Measurements from ENCODE around the gene FBXW5.

The FBXW5 gene

DNA sequence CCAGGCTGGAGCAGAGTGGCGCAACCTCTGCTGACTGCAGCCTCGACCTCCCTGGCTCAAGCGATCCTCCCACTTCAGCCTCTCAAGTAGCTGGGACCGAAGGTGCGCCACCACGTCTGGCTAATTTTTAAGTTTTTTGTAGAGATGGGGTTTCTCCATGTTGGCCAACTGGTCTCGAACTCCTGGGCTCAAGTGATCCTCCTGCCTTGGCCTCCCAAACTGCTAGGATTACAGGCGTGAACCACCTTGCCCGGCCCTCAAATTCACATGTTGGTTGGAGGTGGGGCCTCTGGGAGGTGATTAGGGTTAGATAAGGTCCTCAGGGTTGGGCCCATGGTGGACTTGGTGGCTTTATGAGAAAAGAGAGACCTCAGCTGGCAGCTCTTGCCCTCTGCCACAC, 17.6 kb upstream of the FBXW5 start:
- no peak overlapping the region for H3K4me3 ChIP-seq (ENCODE audit: low read depth, low read length)
- TF ChIP-seq, protein P1, sequence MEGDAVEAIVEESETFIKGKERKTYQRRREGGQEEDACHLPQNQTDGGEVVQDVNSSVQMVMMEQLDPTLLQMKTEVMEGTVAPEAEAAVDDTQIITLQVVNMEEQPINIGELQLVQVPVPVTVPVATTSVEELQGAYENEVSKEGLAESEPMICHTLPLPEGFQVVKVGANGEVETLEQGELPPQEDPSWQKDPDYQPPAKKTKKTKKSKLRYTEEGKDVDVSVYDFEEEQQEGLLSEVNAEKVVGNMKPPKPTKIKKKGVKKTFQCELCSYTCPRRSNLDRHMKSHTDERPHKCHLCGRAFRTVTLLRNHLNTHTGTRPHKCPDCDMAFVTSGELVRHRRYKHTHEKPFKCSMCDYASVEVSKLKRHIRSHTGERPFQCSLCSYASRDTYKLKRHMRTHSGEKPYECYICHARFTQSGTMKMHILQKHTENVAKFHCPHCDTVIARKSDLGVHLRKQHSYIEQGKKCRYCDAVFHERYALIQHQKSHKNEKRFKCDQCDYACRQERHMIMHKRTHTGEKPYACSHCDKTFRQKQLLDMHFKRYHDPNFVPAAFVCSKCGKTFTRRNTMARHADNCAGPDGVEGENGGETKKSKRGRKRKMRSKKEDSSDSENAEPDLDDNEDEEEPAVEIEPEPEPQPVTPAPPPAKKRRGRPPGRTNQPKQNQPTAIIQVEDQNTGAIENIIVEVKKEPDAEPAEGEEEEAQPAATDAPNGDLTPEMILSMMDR (IDR thresholded peaks at IDR 0.05; ENCODE audit: control insufficient read depth, extremely low read depth, insufficient read depth): no peak
- DNase-seq (ENCODE audit: low read depth): no peak

DNA sequence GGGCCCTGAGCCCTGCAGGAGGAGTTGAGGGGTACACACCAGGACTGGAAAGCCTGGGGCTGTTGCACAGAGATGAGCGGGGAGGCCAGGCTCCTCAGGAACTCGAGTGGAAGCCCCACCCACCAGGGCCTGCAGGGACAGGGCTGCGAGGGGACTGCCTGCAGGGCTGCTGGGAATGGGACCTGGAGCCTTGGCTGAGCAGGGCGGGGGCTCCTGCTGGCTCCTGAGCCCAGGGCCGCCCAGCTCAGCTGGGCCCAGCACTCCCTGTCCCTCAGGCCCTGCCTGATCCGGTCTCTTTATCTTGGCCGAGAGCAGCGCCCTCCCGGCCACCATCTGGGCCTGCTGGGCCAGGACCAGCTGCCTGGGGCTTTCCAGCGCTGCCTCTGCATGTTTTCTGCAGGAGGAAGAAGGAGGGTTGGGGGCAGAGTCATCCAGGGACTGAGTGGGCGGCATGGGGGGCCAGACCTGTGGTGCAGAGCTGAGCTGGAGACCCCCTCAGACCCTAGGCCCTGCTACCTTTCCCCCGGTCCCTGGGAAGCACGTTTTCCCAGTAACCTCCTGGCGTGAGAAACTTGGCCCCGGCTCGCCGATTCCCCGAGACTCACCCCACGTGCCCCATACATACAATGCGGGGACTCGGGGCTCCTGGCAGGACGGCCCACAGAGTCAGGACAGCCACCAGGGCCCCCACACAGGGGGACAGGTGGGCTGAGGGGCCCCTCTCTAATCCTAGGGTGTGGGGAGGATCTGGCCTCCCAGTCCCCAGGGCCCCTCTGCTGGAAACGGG, 16.9 kb upstream of the FBXW5 start:
- DNase-seq (ENCODE audit: low read depth): no peak
- TF ChIP-seq, protein P1 (IDR thresholded peaks at IDR 0.05; ENCODE audit: control insufficient read depth, extremely low read depth, insufficient read depth): no peak

DNA sequence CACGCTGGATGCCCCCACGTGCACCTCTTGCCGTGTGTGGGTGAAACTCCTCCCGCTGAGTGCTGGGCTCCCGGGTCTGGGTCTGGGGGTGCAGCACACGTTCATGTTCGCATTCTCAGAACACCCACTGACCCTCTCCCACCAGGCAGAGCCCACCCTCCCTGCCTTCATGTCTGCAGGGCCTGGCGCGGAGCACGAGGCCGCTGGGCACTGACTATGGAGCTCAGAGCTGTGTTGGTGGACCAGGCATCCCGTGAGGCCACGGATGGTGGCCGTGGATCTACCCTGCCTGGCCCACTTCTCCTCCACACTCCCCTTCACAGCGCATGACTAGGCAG, 16.4 kb upstream of the FBXW5 start:
- DNase-seq (ENCODE audit: low read depth): no peak
- TF ChIP-seq, protein P1 (IDR thresholded peaks at IDR 0.05; ENCODE audit: control insufficient read depth, extremely low read depth, insufficient read depth): no peak
- H3K4me3 ChIP-seq (ENCODE audit: low read depth, low read length): no peak overlapping the region

More for the DNA sequence above, 16.9 kb upstream of the FBXW5 start:
- no peak overlapping the region for H3K4me3 ChIP-seq (ENCODE audit: low read depth, low read length)

DNA sequence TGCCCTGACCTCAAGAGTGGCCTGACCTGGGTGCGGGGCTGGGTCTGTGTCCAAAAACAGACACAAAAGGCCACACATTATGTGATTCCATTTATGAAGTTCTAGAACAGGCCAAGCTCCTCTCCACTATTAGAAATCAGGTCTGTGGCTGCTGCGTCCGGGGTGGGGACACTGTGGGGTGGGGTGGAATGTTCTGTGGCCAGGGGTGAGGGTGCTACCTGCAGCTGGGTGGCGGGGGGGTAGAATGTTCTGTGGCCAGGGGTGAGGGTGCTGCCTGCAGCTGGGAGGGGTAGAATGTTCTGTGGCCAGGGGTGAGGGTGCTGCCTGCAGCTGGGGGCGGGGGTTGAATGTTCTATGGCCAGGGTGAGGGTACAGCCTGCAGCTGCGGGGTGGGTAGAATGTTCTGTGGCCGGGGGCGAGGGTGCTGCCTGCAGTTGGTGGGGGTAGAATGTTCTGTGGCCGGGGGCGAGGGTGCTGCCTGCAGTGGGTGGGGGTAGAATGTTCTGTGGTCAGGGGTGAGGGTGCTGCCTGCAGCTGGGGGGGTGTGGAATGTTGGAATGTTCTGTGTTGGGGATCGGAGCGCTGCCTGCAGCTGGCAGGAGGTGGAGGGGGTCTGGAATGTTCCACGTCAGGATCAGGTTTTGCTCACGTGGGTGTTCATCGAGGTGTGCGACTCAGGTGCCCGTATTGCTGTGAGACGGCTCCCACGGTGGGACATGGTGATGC, 15.8 kb upstream of the FBXW5 start:
- TF ChIP-seq, protein P1 (IDR thresholded peaks at IDR 0.05; ENCODE audit: control insufficient read depth, extremely low read depth, insufficient read depth): no peak
- no peak overlapping the region for H3K4me3 ChIP-seq (ENCODE audit: low read depth, low read length)
- DNase-seq (ENCODE audit: low read depth): no peak

DNA sequence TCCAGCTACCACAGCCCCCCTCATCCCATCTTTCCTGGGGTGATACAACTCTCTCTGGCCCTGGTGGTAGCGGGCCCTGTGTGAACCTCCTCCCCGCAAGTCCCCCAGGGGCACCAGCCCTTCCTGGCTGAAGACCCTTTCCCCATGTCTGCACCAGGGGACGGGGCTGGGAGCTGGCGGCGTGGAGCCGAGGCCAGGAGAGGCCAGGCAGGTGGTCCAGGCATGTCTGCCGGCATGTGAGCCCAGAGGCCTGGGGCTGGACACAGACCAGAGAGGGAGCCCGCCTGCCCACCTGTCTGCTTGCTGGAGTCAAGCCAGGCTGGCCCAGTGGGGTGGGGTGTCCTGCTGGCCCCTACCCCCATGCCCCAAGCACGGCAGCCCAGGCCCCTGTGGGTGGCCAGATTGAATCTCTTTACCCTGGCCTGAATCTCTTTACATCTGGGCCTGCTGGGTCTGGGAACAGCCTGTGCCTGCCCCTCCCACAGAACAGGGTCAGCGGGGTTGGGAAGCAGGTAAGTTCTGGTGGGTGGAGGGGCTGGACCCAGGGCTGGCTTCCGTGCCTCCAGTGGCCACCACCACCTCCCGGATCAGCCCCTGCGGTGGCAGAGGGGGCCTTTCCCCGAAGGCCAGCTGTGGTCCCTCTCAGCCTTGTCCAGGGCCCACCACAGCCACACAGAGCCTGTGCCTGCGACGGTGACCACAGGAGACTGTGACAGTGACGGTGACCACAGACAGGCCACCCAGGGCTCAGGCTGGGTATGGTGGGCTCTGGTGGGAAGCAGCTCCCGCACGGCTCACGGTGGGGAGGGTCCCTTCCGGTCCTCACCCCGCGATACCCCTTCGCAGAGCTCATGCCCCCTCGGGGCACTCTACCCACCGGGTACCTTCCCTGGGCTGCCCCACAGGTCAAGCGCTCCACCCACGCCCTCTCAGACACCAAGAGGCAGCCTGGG, 14.6 kb upstream of the FBXW5 start:
- TF ChIP-seq, protein P1 (IDR thresholded peaks at IDR 0.05; ENCODE audit: control insufficient read depth, extremely low read depth, insufficient read depth): no peak
- no peak overlapping the region for H3K4me3 ChIP-seq (ENCODE audit: low read depth, low read length)
- no peak for DNase-seq (ENCODE audit: low read depth)

DNA sequence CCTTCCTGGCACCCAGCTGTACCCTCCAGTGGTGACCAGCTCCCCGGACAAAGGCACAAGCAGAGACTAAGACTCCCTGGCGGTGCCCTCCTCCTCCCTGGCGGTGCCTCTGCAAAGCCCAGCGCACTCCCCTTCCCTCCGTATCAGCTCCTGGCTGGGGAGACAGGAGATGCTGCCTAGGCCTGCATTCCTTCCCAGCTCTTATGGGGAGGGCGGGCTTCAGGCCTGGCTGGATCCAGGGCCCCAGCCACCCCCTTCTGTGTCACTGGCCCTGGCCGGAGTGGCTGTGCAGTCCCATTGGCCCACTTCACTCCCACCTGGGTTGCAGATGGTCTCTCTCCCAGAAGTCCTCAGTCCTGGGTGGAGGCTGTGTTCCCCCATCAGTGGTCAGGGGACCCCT, 13.9 kb upstream of the FBXW5 start:
- no peak overlapping the region for H3K4me3 ChIP-seq (ENCODE audit: low read depth, low read length)
- TF ChIP-seq, protein P1 (IDR thresholded peaks at IDR 0.05; ENCODE audit: control insufficient read depth, extremely low read depth, insufficient read depth): no peak
- DNase-seq (ENCODE audit: low read depth): no peak
